B cell (primary cell): ENCODE data around the gene CNTN2.

ENCODE experiments used
- EZH2 ChIP-seq: IDR thresholded peaks from 2 replicates; pipeline ENCODE4 v1.6.1; 2012; ENCODE audit warnings: borderline replicate concordance, low read depth, mild to moderate bottlenecking, moderate library complexity, low read length; ENCODE audit not compliant: insufficient read depth, poor library complexity, severe bottlenecking
- TF ChIP-seq, protein P1 (sequence below): fragments of 200-600 bp; IDR thresholded peaks from one replicate; pipeline ENCODE4 v1.8.0; 2022; ENCODE audit warnings: antibody characterized with exemption, mild to moderate bottlenecking

- TF ChIP-seq, protein P1, sequence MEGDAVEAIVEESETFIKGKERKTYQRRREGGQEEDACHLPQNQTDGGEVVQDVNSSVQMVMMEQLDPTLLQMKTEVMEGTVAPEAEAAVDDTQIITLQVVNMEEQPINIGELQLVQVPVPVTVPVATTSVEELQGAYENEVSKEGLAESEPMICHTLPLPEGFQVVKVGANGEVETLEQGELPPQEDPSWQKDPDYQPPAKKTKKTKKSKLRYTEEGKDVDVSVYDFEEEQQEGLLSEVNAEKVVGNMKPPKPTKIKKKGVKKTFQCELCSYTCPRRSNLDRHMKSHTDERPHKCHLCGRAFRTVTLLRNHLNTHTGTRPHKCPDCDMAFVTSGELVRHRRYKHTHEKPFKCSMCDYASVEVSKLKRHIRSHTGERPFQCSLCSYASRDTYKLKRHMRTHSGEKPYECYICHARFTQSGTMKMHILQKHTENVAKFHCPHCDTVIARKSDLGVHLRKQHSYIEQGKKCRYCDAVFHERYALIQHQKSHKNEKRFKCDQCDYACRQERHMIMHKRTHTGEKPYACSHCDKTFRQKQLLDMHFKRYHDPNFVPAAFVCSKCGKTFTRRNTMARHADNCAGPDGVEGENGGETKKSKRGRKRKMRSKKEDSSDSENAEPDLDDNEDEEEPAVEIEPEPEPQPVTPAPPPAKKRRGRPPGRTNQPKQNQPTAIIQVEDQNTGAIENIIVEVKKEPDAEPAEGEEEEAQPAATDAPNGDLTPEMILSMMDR, result no peak
- no peak for TF ChIP-seq EZH2
These were observed 48.2 kb downstream of the CNTN2 start for GRCh38 chr1:205091043-205091740.
